Fibroblast of lung (primary cell): ENCODE data around the gene OSBPL1A. TPM values are rescaled to one million over a fixed set of nuclear protein-coding genes. Genes with fewer than 3 reads are reported as not detected.

Source experiments
- DNase-seq, 2 donors: peaks; one replicate each; pipeline versions ENCODE4 v3.0.0 to v3.0.0-alpha.2; 2010; ENCODE audit warnings: low read depth in 2 of 2
- H2AFZ ChIP-seq: 2 replicates; pipeline ENCODE4 v1.5.1; 2012; ENCODE audit warnings: low read length, control low read depth, inconsistent platforms
- H3K27ac ChIP-seq: 2 replicates; pipeline ENCODE4 v1.5.1; 2011; ENCODE audit warnings: low read length, control low read depth; ENCODE audit not compliant: insufficient read depth
- H3K27me3 ChIP-seq: 2 replicates; pipeline ENCODE4 v1.5.1; 2011; ENCODE audit warnings: mild to moderate bottlenecking, low read length; ENCODE audit not compliant: control insufficient read depth, insufficient read depth
- H3K36me3 ChIP-seq: 2 replicates; pipeline ENCODE4 v1.5.1; 2011; ENCODE audit warnings: low read length; ENCODE audit not compliant: control insufficient read depth, insufficient read depth
- H3K4me1 ChIP-seq: 2 replicates; pipeline ENCODE4 v1.5.1; 2011; ENCODE audit warnings: low read length; ENCODE audit not compliant: control insufficient read depth, insufficient read depth; ENCODE audit errors: extremely low read depth
- H3K4me2 ChIP-seq: 2 replicates; pipeline ENCODE4 v1.5.1; 2011; ENCODE audit warnings: low read length, control low read depth; ENCODE audit not compliant: insufficient read depth; ENCODE audit errors: extremely low read depth
- H3K4me3 ChIP-seq, 4 experiments: fragments of 200-600 bp in 1 of 4; sonication (generic) in 1 of 4; replicated peaks in 1 of 4; 2 replicates each; pipeline ENCODE4 v1.5.1; 2011 to 2016; ENCODE audit warnings: low read length in 4 of 4, low read depth in 3 of 4, mild to moderate bottlenecking in 3 of 4, control low read depth in 2 of 4, inconsistent platforms in 1 of 4, mixed read lengths in 1 of 4; ENCODE audit not compliant: insufficient read depth in 1 of 4; ENCODE audit errors: control extremely low read depth in 1 of 4
- H3K79me2 ChIP-seq: 2 replicates; pipeline ENCODE4 v1.5.1; 2012; ENCODE audit warnings: mild to moderate bottlenecking, low read length, inconsistent platforms; ENCODE audit not compliant: control insufficient read depth, insufficient read depth
- H3K9ac ChIP-seq: 2 replicates; pipeline ENCODE4 v1.5.1; 2011; ENCODE audit warnings: mild to moderate bottlenecking, low read length, control low read depth; ENCODE audit not compliant: insufficient read depth
- H3K9me3 ChIP-seq: 2 replicates; pipeline ENCODE4 v1.5.1; 2012; ENCODE audit warnings: low read depth, low read length; ENCODE audit not compliant: control insufficient read depth, insufficient read depth
- H4K20me1 ChIP-seq: 2 replicates; pipeline ENCODE4 v1.5.1; 2011; ENCODE audit warnings: low read length; ENCODE audit not compliant: control insufficient read depth, insufficient read depth; ENCODE audit errors: extremely low read depth
- CTCF ChIP-seq, 2 donors: IDR thresholded peaks in 1 of 2; conservative IDR thresholded peaks in 1 of 2; 1 replicate in 1 of 2; 2 replicates in 1 of 2; pipeline ENCODE4 v1.5.1; 2011 to 2012; ENCODE audit warnings: low read length in 2 of 2, control low read depth in 1 of 2, inconsistent platforms in 1 of 2, low read depth in 1 of 2, mild to moderate bottlenecking in 1 of 2
- EZH2 ChIP-seq: IDR thresholded peaks from 2 replicates; pipeline ENCODE4 v1.5.1; 2012; ENCODE audit warnings: low read length, control low read depth, mild to moderate bottlenecking; ENCODE audit errors: missing control alignments
- polyA plus RNA-seq, 2 donors: library from polyadenylated mRNA; depleted of rRNA in 1 of 2; stranded (reverse) in 1 of 2; unstranded in 1 of 2; fragments of >200 nt; gene quantifications; 2 replicates each; pipeline ENCODE4 v1.2.1, GENCODE V29; 2011 to 2012; ENCODE audit warnings: missing spikeins in 1 of 2
- total RNA-seq: library from RNA; depleted of rRNA; stranded (reverse); fragments of >200 nt; gene quantifications from 2 replicates; pipeline ENCODE4 v1.2.1, GENCODE V29; 2014

Gene OSBPL1A
- total and polyA plus RNA-seq, 2 donors (not counting 1 experiment from before 2014, with no cell fraction given): 67.5 to 73.3 TPM

DNA sequence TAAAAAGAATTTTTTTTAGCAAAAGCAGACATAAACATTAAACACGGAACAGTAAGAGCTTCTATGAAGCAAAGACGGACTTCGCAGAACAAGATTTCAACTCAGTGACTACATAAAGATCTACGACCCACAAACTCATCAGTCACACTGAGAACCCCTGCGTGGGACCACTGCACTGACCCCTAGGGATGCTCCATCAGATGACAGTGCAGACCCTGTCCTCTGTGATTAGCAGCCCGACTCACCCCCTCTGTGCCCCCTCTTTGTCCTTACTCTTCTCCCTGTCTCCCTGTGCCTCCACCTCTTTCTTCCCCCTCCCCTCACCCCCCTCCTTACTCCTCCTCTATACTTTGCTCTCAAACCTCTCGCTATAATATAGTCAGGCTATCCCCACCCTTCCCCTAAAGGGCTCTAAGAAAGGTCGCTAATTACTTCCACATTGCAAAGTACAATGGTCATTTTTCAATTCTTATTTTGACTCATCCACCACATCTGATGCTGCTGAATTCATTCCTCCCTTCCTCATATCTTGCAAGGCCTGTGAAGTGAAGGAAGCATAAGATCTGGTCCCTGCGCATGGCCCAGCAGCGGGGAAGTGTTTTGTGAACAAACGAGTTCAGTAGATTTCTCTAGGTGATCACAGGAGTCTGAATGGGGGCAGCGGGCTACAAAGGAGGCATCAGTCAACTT, 169.5 kb downstream of the OSBPL1A start:
- Histone ChIP-seq H3K4me1 (peaks cover 10% of the 10 kb centered on the region), H3K27me3 (no peaks in the 10 kb centered on the region), H4K20me1 (no peaks in the 10 kb centered on the region), H2AFZ (no peak overlapping the region), H3K36me3 (no peaks in the 10 kb centered on the region), H3K4me2 (no peak overlapping the region), H3K27ac (no peak overlapping the region), H3K9ac (no peak overlapping the region), H3K79me2 (no peaks in the 10 kb centered on the region), H3K9me3 (no peaks in the 10 kb centered on the region), H3K4me3 (no peak overlapping the region)
- no peak for TF ChIP-seq EZH2
- TF ChIP-seq CTCF (conservative IDR thresholded peaks at IDR 0.05 in 1 of 2, IDR thresholded peaks at IDR 0.05 in 1 of 2; ENCODE audit: low read depth in 1 of 2, low read length in 2 of 2): no peak
- DNase-seq: peak; percentile 51 to 85

DNA sequence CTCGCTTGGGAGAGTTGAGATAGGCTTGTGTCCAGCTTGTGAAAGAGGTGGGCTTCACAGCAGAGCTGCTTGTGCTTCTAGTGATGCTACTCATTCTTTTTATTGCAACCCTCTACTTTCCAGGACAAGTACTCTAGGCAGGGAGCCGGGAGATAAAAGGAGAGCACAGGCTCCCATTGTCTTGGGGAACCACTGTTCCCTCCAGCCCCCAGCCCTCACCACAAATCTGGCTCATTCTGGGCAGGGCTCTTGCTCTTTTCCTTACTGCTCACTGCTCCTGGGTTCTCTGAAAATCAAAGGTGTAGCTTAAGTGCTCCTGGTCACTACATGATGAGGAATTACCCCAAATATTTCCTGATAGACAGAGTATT, 177.3 kb downstream of the OSBPL1A start:
- H3K9ac ChIP-seq: no peak overlapping the region
- no peak for TF ChIP-seq CTCF (conservative IDR thresholded peaks at IDR 0.05 in 1 of 2, IDR thresholded peaks at IDR 0.05 in 1 of 2; ENCODE audit: low read depth in 1 of 2, low read length in 2 of 2)
- no peak for TF ChIP-seq EZH2
- H3K4me1 ChIP-seq: no peaks in the 10 kb centered on the region
- H2AFZ ChIP-seq: no peak overlapping the region
- H3K27ac ChIP-seq: no peak overlapping the region
- no peak overlapping the region for H3K4me2 ChIP-seq
- H3K4me3 ChIP-seq: no peak overlapping the region
- no peak for DNase-seq
- H3K36me3 ChIP-seq: no peaks in the 10 kb centered on the region
- no peaks in the 10 kb centered on the region for H3K79me2 ChIP-seq
- no peaks in the 10 kb centered on the region for H3K27me3 ChIP-seq
- H3K9me3 ChIP-seq: no peaks in the 10 kb centered on the region
- no peaks in the 10 kb centered on the region for H4K20me1 ChIP-seq

GRCh38 chr18:24219561-24220317, 177.9 kb downstream of the OSBPL1A start:
- Histone ChIP-seq H3K27ac (no peak overlapping the region), H3K4me3 (no peak overlapping the region), H3K9me3 (no peaks in the 10 kb centered on the region), H3K36me3 (no peaks in the 10 kb centered on the region), H3K79me2 (no peaks in the 10 kb centered on the region), H3K9ac (no peak overlapping the region), H3K27me3 (no peaks in the 10 kb centered on the region), H4K20me1 (no peaks in the 10 kb centered on the region), H2AFZ (no peak overlapping the region), H3K4me1 (no peaks in the 10 kb centered on the region), H3K4me2 (no peak overlapping the region)
- TF ChIP-seq CTCF (conservative IDR thresholded peaks at IDR 0.05 in 1 of 2, IDR thresholded peaks at IDR 0.05 in 1 of 2; ENCODE audit: low read depth in 1 of 2, low read length in 2 of 2): no peak
- no peak for DNase-seq
